MV-4-11 (cell line): ENCODE measurements around the gene TSPAN9.

Experiments used
- DNase-seq: peaks from one replicate; lab custom pipeline; 2025; lab: John Stamatoyannopoulos, UW

TSPAN9 gene

GRCh38 chr12:3205742-3206519 lies 128.8 kb downstream of the TSPAN9 start:
- no peak for DNase-seq

- DNase-seq, result no peak
Observed at GRCh38 chr12:3206536-3207072, 129.4 kb downstream of the TSPAN9 start.

GRCh38 chr12:3207175-3207574 lies 130.0 kb downstream of the TSPAN9 start:
- no peak for DNase-seq

GRCh38 chr12:3207858-3208257 lies 130.7 kb downstream of the TSPAN9 start:
- no peak for DNase-seq

- no peak for DNase-seq
Observed at GRCh38 chr12:3213188-3213587, 136.0 kb downstream of the TSPAN9 start.

GRCh38 chr12:3213768-3214167 lies 136.6 kb downstream of the TSPAN9 start:
- DNase-seq, result no peak

GRCh38 chr12:3214526-3215365 lies 137.6 kb downstream of the TSPAN9 start:
- DNase-seq, result no peak

- no peak for DNase-seq
Observed at GRCh38 chr12:3215410-3215975, 138.3 kb downstream of the TSPAN9 start.

- DNase-seq, result no peak
Observed at GRCh38 chr12:3216097-3216496, 138.9 kb downstream of the TSPAN9 start.

GRCh38 chr12:3216726-3217682 lies 139.8 kb downstream of the TSPAN9 start:
- DNase-seq, result no peak

- DNase-seq, result no peak
Observed at GRCh38 chr12:3217683-3218079, 140.5 kb downstream of the TSPAN9 start.

GRCh38 chr12:3218228-3219171 lies 141.3 kb downstream of the TSPAN9 start:
- no peak for DNase-seq

GRCh38 chr12:3219233-3219632 lies 142.1 kb downstream of the TSPAN9 start:
- DNase-seq, result no peak

- no peak for DNase-seq
Observed at GRCh38 chr12:3220382-3221321, 143.5 kb downstream of the TSPAN9 start.

GRCh38 chr12:3222306-3222705 lies 145.1 kb downstream of the TSPAN9 start:
- DNase-seq, result no peak

GRCh38 chr12:3222979-3223378 lies 145.8 kb downstream of the TSPAN9 start:
- DNase-seq, result no peak

- DNase-seq, result no peak
Observed at GRCh38 chr12:3223601-3224529, 146.7 kb downstream of the TSPAN9 start.

GRCh38 chr12:3224530-3224903 lies 147.3 kb downstream of the TSPAN9 start:
- no peak for DNase-seq
